Vagina (tissue), 2 donors: ENCODE data around the gene C1orf146. TPM values are rescaled to one million over a fixed set of nuclear protein-coding genes. Genes with fewer than 3 reads are reported as not detected.

Experiments
- DNase-seq, 2 donors: peaks; one replicate each; pipeline ENCODE4 v3.0.0-alpha.2; 2017; ENCODE audit errors: extremely low spot score in 2 of 2
- H3K27ac ChIP-seq: fragments of 200-600 bp; sonication (generic); one replicate; pipeline ENCODE4 v1.5.1; 2019
- H3K27me3 ChIP-seq: fragments of 200-600 bp; sonication (generic); one replicate; pipeline ENCODE4 v1.5.1; 2019
- H3K36me3 ChIP-seq, 2 donors: fragments of 200-600 bp; sonication (generic); one replicate each; pipeline ENCODE4 v1.5.1; 2017 to 2019
- H3K4me1 ChIP-seq: fragments of 200-600 bp; sonication (generic); one replicate; pipeline ENCODE4 v1.5.1; 2019
- H3K4me3 ChIP-seq, 2 donors: fragments of 200-600 bp; sonication (generic); 1 replicate in 1 of 2; 2 replicates in 1 of 2; pipeline ENCODE4 v1.5.1; 2016 to 2019
- H3K9me3 ChIP-seq: fragments of 200-600 bp; sonication (generic); one replicate; pipeline ENCODE4 v1.5.1; 2019
- POLR2A ChIP-seq, 2 donors: fragments of 450-650 bp; IDR thresholded peaks; one replicate each; pipeline ENCODE4 v1.6.1; 2017; ENCODE audit warnings: antibody characterized with exemption in 2 of 2, mild to moderate bottlenecking in 2 of 2, moderate library complexity in 2 of 2
- POLR2AphosphoS5 ChIP-seq, 2 donors: sonication (generic); formaldehyde crosslinking; IDR thresholded peaks; one replicate each; pipeline ENCODE4 v1.9.0; 2017; ENCODE audit warnings: antibody characterized with exemption in 2 of 2, mild to moderate bottlenecking in 2 of 2, low read depth in 1 of 2; ENCODE audit not compliant: insufficient read depth in 1 of 2
- intact Hi-C: fragments of 100-400 bp; cut with DNase I; formaldehyde crosslinking; loops from one replicate; pipeline ENCODE4 v1.15.1; 2023
- total RNA-seq: library from RNA; depleted of rRNA; stranded (reverse); fragments of >200 nt; gene quantifications from one replicate; pipeline ENCODE4 v1.2.3, GENCODE V29; 2016
- TF ChIP-seq, protein P1 (sequence below), 3 experiments: fragments of 450-650 bp in 2 of 3; fragments of 200-600 bp in 1 of 3; sonication (generic) in 1 of 3; IDR thresholded peaks; one replicate each; pipeline ENCODE4 v1.5.1; 2017 to 2019; ENCODE audit warnings: antibody characterized with exemption in 3 of 3, mild to moderate bottlenecking in 2 of 3, moderate library complexity in 2 of 3

Gene C1orf146
- total RNA-seq, 1 donor from 2014 or later, result not detected

DNA sequence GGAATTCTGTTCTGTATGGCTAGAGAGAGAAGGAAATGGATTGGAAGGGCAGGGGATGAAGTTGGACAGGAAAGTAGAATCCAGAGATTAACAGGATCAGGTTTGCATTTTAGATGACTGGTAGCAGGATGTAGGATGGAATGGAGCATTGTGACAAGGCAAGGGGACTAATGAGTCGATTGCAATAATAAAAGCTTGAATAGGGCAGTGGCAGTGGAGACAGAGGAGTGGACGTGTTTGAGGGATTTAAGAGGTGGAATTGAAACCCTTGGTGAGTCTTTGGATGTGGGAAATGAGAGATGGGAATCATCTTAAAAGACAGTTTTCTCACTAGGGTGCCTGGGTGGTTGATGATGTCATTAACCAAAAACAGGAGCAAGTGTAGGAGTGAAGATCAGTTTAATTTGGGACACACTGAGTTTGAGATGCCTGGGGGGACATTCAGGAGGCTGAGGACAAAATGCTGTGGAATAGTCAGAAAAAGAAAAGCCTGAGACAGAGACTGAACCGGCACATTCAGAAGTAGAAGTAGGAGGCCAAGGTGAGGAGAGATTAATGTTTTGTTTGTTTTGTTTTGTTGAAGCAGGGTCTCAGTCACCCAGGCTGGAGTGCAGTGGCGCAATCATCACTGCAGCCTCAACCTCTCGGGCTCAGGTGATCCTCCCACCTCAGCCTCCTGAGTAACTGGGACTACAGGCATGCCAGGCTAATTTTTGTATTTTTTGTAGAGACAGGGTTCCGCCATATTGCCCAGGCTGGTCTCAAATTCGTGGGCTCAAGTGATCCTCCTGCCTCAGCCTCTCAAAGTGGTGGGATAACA lies 29.1 kb upstream of the C1orf146 start:
- DNase-seq, result no peak
- TF ChIP-seq, protein P1, sequence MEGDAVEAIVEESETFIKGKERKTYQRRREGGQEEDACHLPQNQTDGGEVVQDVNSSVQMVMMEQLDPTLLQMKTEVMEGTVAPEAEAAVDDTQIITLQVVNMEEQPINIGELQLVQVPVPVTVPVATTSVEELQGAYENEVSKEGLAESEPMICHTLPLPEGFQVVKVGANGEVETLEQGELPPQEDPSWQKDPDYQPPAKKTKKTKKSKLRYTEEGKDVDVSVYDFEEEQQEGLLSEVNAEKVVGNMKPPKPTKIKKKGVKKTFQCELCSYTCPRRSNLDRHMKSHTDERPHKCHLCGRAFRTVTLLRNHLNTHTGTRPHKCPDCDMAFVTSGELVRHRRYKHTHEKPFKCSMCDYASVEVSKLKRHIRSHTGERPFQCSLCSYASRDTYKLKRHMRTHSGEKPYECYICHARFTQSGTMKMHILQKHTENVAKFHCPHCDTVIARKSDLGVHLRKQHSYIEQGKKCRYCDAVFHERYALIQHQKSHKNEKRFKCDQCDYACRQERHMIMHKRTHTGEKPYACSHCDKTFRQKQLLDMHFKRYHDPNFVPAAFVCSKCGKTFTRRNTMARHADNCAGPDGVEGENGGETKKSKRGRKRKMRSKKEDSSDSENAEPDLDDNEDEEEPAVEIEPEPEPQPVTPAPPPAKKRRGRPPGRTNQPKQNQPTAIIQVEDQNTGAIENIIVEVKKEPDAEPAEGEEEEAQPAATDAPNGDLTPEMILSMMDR (IDR thresholded peaks at IDR 0.05), result no peak
- TF ChIP-seq POLR2A (IDR thresholded peaks at IDR 0.05) (no peak), POLR2AphosphoS5 (IDR thresholded peaks at IDR 0.05; ENCODE audit: insufficient read depth in 1 of 2, low read depth in 1 of 2) (no peak)
- no peaks in the 10 kb centered on the region for H3K4me1 ChIP-seq
- no peaks in the 10 kb centered on the region for H3K9me3 ChIP-seq
- intact Hi-C loops, result no loop called here
- H3K27me3 ChIP-seq, result no peaks in the 10 kb centered on the region
- no peak overlapping the region for H3K27ac ChIP-seq
- H3K4me3 ChIP-seq, result no peak overlapping the region
- H3K36me3 ChIP-seq, result no peaks in the 10 kb centered on the region

DNA sequence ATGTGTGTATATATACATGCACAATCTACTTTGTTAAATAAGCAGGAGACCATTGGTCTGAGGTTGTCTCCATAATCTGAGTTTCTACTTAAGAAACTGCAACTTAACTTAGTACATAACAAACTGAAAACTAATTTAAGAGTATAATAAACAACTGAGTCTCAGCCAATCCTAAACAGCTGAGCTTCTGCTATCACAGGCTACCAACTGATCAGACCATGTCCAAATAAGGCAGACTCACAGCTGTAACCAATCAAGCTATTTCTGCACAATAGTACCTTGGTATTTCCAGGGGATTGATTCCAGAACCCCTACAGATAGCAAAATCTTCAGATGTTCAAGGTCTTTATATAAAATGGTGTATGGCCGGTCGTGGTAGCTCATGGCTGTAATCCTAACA lies 26.0 kb upstream of the C1orf146 start:
- Histone ChIP-seq H3K9me3 (no peaks in the 10 kb centered on the region), H3K27ac (no peak overlapping the region), H3K36me3 (no peaks in the 10 kb centered on the region), H3K4me3 (no peak overlapping the region), H3K27me3 (no peaks in the 10 kb centered on the region), H3K4me1 (no peaks in the 10 kb centered on the region)
- intact Hi-C loops, result no loop called here
- no peak for DNase-seq
- TF ChIP-seq, protein P1 (IDR thresholded peaks at IDR 0.05), result no peak
- TF ChIP-seq POLR2AphosphoS5 (IDR thresholded peaks at IDR 0.05; ENCODE audit: insufficient read depth in 1 of 2, low read depth in 1 of 2) (no peak), POLR2A (IDR thresholded peaks at IDR 0.05) (no peak)

DNA sequence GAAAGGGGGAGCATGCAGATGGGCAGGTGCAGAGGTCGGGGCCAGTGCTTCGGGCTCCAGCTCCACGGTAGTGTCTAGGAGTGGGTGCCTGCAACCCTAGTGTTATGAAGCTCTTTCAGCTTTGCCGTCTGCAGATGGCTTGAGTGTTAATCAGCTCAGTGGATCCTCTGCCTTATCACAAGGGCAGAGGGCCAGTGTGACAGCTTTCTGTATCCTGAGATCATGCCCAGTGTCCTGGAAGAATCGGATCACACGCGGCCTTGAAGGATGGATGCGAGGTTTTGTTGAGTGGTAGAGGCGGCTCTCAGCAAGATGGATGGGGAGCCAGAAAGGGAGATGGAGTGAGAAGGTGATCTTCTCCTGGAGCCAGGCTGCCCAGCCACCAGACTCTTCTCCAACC lies 25.5 kb upstream of the C1orf146 start:
- Histone ChIP-seq H3K9me3 (no peaks in the 10 kb centered on the region), H3K27ac (no peak overlapping the region), H3K4me3 (no peak overlapping the region), H3K4me1 (no peaks in the 10 kb centered on the region), H3K36me3 (no peaks in the 10 kb centered on the region), H3K27me3 (no peaks in the 10 kb centered on the region)
- no peak for DNase-seq
- no peak for TF ChIP-seq POLR2A (IDR thresholded peaks at IDR 0.05)
- intact Hi-C loops, result no loop called here

DNA sequence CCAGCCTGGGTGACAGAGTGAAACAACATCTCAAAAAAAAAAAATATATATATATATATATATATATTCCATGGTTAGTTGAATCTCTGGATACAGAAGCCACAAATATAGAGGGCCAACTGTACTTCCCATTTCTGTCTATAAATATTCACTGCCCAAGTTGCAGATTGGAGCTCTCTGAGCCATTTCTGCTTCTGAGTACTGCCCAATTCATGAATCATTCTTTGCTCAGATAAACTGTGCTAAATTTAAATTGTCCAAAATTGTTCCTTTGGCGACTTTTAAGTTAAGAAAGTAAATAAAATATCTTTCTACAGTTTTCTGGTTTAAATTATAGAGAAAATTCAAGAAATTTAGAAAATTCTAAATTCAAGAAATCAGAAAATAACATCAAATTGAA lies 23.2 kb upstream of the C1orf146 start:
- TF ChIP-seq, protein P1 (IDR thresholded peaks at IDR 0.05), result no peak
- no peak for TF ChIP-seq POLR2A (IDR thresholded peaks at IDR 0.05)
- no peak for TF ChIP-seq POLR2AphosphoS5 (IDR thresholded peaks at IDR 0.05; ENCODE audit: insufficient read depth in 1 of 2, low read depth in 1 of 2)
- H3K9me3 ChIP-seq, result no peaks in the 10 kb centered on the region
- H3K27ac ChIP-seq, result no peak overlapping the region
- H3K36me3 ChIP-seq, result no peaks in the 10 kb centered on the region
- H3K27me3 ChIP-seq, result no peaks in the 10 kb centered on the region
- intact Hi-C loops, result no loop called here
- H3K4me3 ChIP-seq, result no peak overlapping the region
- H3K4me1 ChIP-seq, result no peaks in the 10 kb centered on the region
- DNase-seq, result no peak

DNA sequence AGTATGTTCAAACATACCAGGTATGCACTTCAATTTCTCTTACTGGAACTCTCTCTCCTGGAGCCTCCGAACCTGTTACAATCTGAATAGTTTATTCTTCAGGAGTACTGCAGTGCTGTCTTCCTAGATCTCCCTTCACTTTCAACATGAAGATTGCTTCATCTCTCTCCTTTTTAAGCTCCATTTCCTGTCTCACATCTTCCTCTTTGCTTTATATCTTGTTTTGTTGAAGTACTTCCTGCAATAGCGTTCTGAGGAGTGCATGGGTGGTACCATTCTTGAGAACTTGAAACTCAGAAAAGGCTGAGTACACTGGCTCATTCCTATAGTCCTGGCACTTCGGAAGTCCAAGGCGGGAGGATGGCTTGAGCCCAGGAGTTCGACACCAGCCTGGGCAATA lies 15.7 kb upstream of the C1orf146 start:
- H3K27me3 ChIP-seq, result no peaks in the 10 kb centered on the region
- H3K4me1 ChIP-seq, result no peaks in the 10 kb centered on the region
- TF ChIP-seq POLR2AphosphoS5 (IDR thresholded peaks at IDR 0.05; ENCODE audit: insufficient read depth in 1 of 2, low read depth in 1 of 2) (no peak), POLR2A (IDR thresholded peaks at IDR 0.05) (no peak)
- TF ChIP-seq, protein P1 (IDR thresholded peaks at IDR 0.05), result no peak
- H3K9me3 ChIP-seq, result no peaks in the 10 kb centered on the region
- H3K36me3 ChIP-seq, result no peaks in the 10 kb centered on the region
- H3K4me3 ChIP-seq, result no peak overlapping the region
- no peak overlapping the region for H3K27ac ChIP-seq
- no peak for DNase-seq
- intact Hi-C loops, result no loop called here
